Parathyroid adenoma (tissue), 2 donors: ENCODE measurements around the gene ACVR1C.

Experiments used
- H2AFZ ChIP-seq: fragments of 300-600 bp; sonication (generic); one replicate; pipeline ENCODE4 v1.7.0; 2017; ENCODE audit warnings: antibody characterized with exemption, mild to moderate bottlenecking
- H3K27ac ChIP-seq: fragments of 300-600 bp; sonication (generic); one replicate; pipeline ENCODE4 v1.7.0; 2017
- H3K27me3 ChIP-seq: fragments of 300-600 bp; sonication (generic); one replicate; pipeline ENCODE4 v1.7.0; 2017; ENCODE audit warnings: low read length; ENCODE audit not compliant: control insufficient read depth, insufficient read depth
- H3K36me3 ChIP-seq: fragments of 300-600 bp; sonication (generic); one replicate; pipeline ENCODE4 v1.7.0; 2017; ENCODE audit warnings: low read length; ENCODE audit not compliant: control insufficient read depth, insufficient read depth
- H3K4me1 ChIP-seq: fragments of 300-600 bp; sonication (generic); one replicate; pipeline ENCODE4 v1.7.0; 2017; ENCODE audit warnings: control low read depth
- H3K4me2 ChIP-seq: fragments of 300-600 bp; sonication (generic); one replicate; pipeline ENCODE4 v1.7.0; 2017; ENCODE audit warnings: low read length
- H3K4me3 ChIP-seq: fragments of 300-600 bp; sonication (generic); one replicate; pipeline ENCODE4 v1.7.0; 2017; ENCODE audit warnings: low read depth, low read length
- H3K79me2 ChIP-seq: fragments of 300-600 bp; sonication (generic); one replicate; pipeline ENCODE4 v1.7.0; 2017; ENCODE audit warnings: control low read depth
- H3K9ac ChIP-seq: fragments of 300-600 bp; sonication (generic); one replicate; pipeline ENCODE4 v1.7.0; 2017; ENCODE audit warnings: mild to moderate bottlenecking
- H3K9me3 ChIP-seq: fragments of 300-600 bp; sonication (generic); one replicate; pipeline ENCODE4 v1.7.0; 2017; ENCODE audit warnings: low read length; ENCODE audit not compliant: control insufficient read depth
- CTCF ChIP-seq: fragments of 300-600 bp; sonication (generic); IDR thresholded peaks from one replicate; pipeline ENCODE4 v1.7.0; 2017; ENCODE audit warnings: antibody characterized with exemption, mild to moderate bottlenecking
- donor health status: primary hyperparathyroidism.

Gene ACVR1C

GRCh38 chr2:157628477-157629415 is at the start of gene ACVR1C:
TSS of gene ACVR1C (minus strand) at chr2:157628864. CDS start at chr2:157628644, 220 bp downstream.
- Histone ChIP-seq H3K4me3 (peak within 1 kb of the TSS; percentile 54), H3K4me2 (peak within 1 kb of the TSS; percentile 92), H3K27me3 (no peaks in the 10 kb centered on the region), H2AFZ (peak within 1 kb of the TSS; percentile 95), H3K9ac (no peak within 1 kb of the TSS), H3K27ac (peak within 1 kb of the TSS; percentile 70), H3K4me1 (no peaks in the 10 kb centered on the region), H3K36me3 (no peaks in the 10 kb centered on the region), H3K79me2 (no peaks in the 10 kb centered on the region), H3K9me3 (no peaks in the 10 kb centered on the region)
- TF ChIP-seq CTCF = peak; percentile 64

- H3K27ac ChIP-seq = no peak overlapping the region
- no peak overlapping the region for H2AFZ ChIP-seq
- no peak for TF ChIP-seq CTCF
- no peak overlapping the region for H3K4me3 ChIP-seq
- H3K4me1 ChIP-seq = no peaks in the 10 kb centered on the region
- no peak overlapping the region for H3K4me2 ChIP-seq
- no peaks in the 10 kb centered on the region for H3K36me3 ChIP-seq
- H3K79me2 ChIP-seq = no peaks in the 10 kb centered on the region
- H3K27me3 ChIP-seq = no peaks in the 10 kb centered on the region
- H3K9ac ChIP-seq = no peak overlapping the region
- H3K9me3 ChIP-seq = no peaks in the 10 kb centered on the region
Observed at GRCh38 chr2:157677941-157678340, 49.3 kb upstream of the ACVR1C start.

- Histone ChIP-seq H3K79me2 (no peaks in the 10 kb centered on the region), H2AFZ (no peak overlapping the region), H3K4me1 (no peaks in the 10 kb centered on the region), H3K9ac (no peak overlapping the region), H3K27ac (no peak overlapping the region), H3K36me3 (no peaks in the 10 kb centered on the region), H3K4me3 (no peak overlapping the region), H3K9me3 (no peaks in the 10 kb centered on the region), H3K27me3 (no peaks in the 10 kb centered on the region), H3K4me2 (no peak overlapping the region)
- no peak for TF ChIP-seq CTCF
Observed at GRCh38 chr2:157672129-157672528, 43.5 kb upstream of the ACVR1C start.

- no peak overlapping the region for H3K9ac ChIP-seq
- no peaks in the 10 kb centered on the region for H3K36me3 ChIP-seq
- no peak overlapping the region for H3K4me3 ChIP-seq
- no peak overlapping the region for H3K27ac ChIP-seq
- TF ChIP-seq CTCF = no peak
- H3K79me2 ChIP-seq = no peaks in the 10 kb centered on the region
- no peaks in the 10 kb centered on the region for H3K27me3 ChIP-seq
- no peak overlapping the region for H3K4me2 ChIP-seq
- H3K9me3 ChIP-seq = no peaks in the 10 kb centered on the region
- H2AFZ ChIP-seq = no peak overlapping the region
- no peaks in the 10 kb centered on the region for H3K4me1 ChIP-seq
Observed at GRCh38 chr2:157662401-157662800, 33.7 kb upstream of the ACVR1C start.
